ENCODE measurements around the gene PPFIA2. TPM values are rescaled to one million over a fixed set of nuclear protein-coding genes. Genes with fewer than 3 reads are reported as not detected.
"Not testable (repeated sequence)": the region's sequence is repeated elsewhere in the genome, so short reads cannot be mapped to it uniquely, and the experiment has no call there.

The PPFIA2 gene
- total RNA-seq, 1 donor from 2014 or later = not detected

DNA sequence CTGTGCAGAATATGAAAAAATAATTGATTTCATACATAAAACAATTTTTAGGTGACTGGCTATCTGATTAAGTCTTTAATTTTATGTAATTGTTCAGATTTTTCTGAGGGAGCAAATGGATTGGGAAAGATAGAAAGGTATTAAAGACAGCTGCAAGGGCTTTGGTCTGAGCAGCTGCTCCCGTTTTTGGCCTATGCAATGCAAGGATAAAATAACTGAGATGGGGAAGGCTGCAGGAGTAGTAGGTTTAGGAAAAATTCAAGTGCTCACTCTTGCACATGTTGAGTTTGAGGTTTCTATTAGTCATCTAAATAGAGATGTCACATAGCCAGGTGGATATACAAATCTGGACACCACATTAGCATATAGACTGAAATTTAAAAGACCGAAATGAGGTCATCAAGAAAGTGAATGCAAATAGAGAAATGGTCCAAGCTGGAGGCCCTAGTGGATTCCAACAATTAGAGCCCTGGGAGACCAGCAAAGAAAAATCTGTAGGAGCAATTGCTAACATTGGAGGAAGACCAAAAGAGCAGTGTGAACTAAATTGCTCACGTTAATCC, 144.0 kb downstream of the PPFIA2 start:
- Mint-ChIP-seq H3K4me3 (no peak overlapping the region), H3K4me1 (no peaks in the 10 kb centered on the region), H3K36me3 (ENCODE audit: low read depth) (no peaks in the 10 kb centered on the region), H3K27ac (no peak overlapping the region), H3K9me3 (no peaks in the 10 kb centered on the region), H3K27me3 (no peaks in the 10 kb centered on the region)
- no peak for TF ChIP-seq CTCF (IDR thresholded peaks at IDR 0.05)
- intact Hi-C loops (cut with micrococcal nuclease) = no loop called here
- ChIA-PET POLR2A (no interaction called here), CTCF (no interaction called here)
- DNase-seq (no peak), ATAC-seq (ENCODE audit: low read depth) (no peak)

DNA sequence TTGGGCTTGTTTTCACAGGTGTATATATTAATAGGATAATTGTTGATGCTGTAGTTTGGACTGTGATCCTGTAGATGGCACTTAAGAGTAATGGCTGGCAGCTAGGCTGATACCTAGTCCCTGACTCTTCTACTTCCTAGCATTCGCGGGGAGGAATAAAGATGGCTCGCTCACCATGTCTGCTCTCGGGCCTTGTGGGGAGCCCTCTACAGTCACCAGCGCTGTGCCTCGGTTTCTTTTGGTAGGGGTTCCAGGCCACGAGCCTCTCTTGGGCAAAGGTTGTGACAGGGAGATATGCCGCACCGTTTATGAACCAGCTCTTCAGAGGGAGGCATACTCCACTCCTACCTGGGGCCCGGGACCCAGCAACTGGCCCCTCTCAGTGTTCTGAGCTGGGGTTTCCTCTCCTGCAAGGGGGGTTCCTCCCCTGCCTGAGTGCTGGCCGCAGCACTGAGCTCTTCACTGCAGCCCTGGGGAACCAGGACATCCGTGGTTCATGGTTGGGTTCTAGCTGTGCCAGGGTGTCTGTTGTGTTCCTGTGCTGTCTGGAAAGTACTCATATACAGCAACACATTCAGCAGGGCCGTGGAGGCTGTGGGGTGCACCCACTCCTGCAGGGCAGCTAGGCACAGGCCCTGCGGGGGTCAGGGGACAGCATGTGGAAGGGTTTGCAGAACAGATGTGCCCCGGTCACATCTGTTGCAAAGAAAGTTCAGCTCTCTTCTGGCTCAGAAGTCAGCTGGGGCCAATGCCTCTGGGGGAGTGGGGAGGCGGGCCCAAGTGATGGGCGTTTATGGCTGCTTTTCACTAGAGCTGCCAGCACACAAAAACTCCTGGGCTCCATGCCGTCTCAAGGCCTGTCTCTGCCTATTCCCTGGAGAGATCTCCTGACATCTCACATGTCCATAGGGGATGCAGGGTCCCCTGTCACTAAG, 147.9 kb downstream of the PPFIA2 start:
- ChIA-PET CTCF (no interaction called here), POLR2A (no interaction called here)
- TF ChIP-seq CTCF (IDR thresholded peaks at IDR 0.05) = no peak
- no peak overlapping the region for H3K27ac Mint-ChIP-seq
- no peaks in the 10 kb centered on the region for H3K27me3 Mint-ChIP-seq
- H3K36me3 Mint-ChIP-seq (ENCODE audit: low read depth) = no peaks in the 10 kb centered on the region
- intact Hi-C loops (cut with micrococcal nuclease) = no loop called here
- no peaks in the 10 kb centered on the region for H3K4me1 Mint-ChIP-seq
- ATAC-seq (ENCODE audit: low read depth) (no peak), DNase-seq (no peak)
- H3K4me3 Mint-ChIP-seq = no peak overlapping the region
- no peaks in the 10 kb centered on the region for H3K9me3 Mint-ChIP-seq

DNA sequence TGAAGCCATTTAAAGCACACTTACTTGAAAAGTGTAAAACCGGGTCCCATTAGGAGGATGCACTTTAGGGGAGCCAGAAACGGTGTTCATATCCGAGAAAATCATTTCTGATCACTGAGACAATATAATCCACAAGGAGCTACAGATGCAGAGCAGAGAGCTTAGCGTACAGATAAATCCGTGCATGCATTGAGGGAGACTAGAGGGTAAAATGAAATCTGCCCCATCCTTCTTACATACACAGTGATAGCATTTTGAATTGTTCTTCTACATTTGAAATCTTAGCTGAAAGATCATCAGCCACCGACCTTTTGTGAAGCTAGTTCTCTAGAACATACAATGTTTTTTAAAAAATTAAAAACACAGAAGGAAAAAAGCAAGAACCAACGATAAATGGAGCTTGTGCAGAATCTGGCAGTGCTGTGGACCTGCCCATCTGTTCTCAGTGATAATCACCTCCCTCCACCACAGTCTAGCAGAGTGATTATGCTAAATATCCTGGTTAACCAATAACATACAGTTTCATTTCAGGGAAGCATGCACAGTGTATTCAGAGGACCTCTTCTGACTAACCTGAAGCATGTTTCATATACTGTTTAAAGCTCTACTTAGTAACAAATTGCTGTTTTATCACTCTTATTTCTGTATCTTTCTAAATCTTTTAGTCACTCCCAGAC, 161.1 kb downstream of the PPFIA2 start:
- Mint-ChIP-seq H3K4me1 (no peaks in the 10 kb centered on the region), H3K27ac (no peak overlapping the region), H3K36me3 (ENCODE audit: low read depth) (no peaks in the 10 kb centered on the region), H3K4me3 (no peak overlapping the region), H3K27me3 (no peaks in the 10 kb centered on the region), H3K9me3 (no peaks in the 10 kb centered on the region)
- ATAC-seq (ENCODE audit: low read depth) (no peak), DNase-seq (no peak)
- intact Hi-C loops (cut with micrococcal nuclease) = no loop called here
- no peak for TF ChIP-seq CTCF (IDR thresholded peaks at IDR 0.05)
- ChIA-PET CTCF (no interaction called here), POLR2A (no interaction called here)

GRCh38 chr12:81596558-81596957, 162.6 kb downstream of the PPFIA2 start:
- TF ChIP-seq CTCF (IDR thresholded peaks at IDR 0.05) = no peak

GRCh38 chr12:81591256-81591655, 167.9 kb downstream of the PPFIA2 start:
- no peak for TF ChIP-seq CTCF (IDR thresholded peaks at IDR 0.05)
- ATAC-seq (ENCODE audit: low read depth) = no peak
- CTCF ChIA-PET = no interaction called here

More at GRCh38 chr12:81596558-81596957, 162.6 kb downstream of the PPFIA2 start:
- Mint-ChIP-seq H3K27me3 (no peaks in the 10 kb centered on the region), H3K4me1 (no peaks in the 10 kb centered on the region), H3K27ac (no peak overlapping the region), H3K36me3 (ENCODE audit: low read depth) (no peaks in the 10 kb centered on the region), H3K9me3 (no peaks in the 10 kb centered on the region), H3K4me3 (no peak overlapping the region)
- ATAC-seq (ENCODE audit: low read depth) (no peak), DNase-seq (no peak)
- ChIA-PET CTCF (no interaction called here), POLR2A (no interaction called here)
- intact Hi-C loops (cut with micrococcal nuclease) = no loop called here

GRCh38 chr12:81590703-81591102, 168.4 kb downstream of the PPFIA2 start:
- ATAC-seq (ENCODE audit: low read depth); POLR2A ChIA-PET; intact Hi-C loops (cut with micrococcal nuclease); H3K4me1 Mint-ChIP-seq; H3K27ac Mint-ChIP-seq; DNase-seq; H3K36me3 Mint-ChIP-seq (ENCODE audit: low read depth); H3K9me3 Mint-ChIP-seq; H3K27me3 Mint-ChIP-seq; CTCF ChIA-PET; H3K4me3 Mint-ChIP-seq: not testable (repeated sequence)

More at GRCh38 chr12:81591256-81591655, 167.9 kb downstream of the PPFIA2 start:
- intact Hi-C loops (cut with micrococcal nuclease) = no loop called here
- H3K4me3 Mint-ChIP-seq = no peak overlapping the region
- no peaks in the 10 kb centered on the region for H3K4me1 Mint-ChIP-seq
- no peaks in the 10 kb centered on the region for H3K36me3 Mint-ChIP-seq (ENCODE audit: low read depth)
- DNase-seq = no peak
- H3K9me3 Mint-ChIP-seq = peaks cover 6% of the 10 kb centered on the region
- no peak overlapping the region for H3K27ac Mint-ChIP-seq
- POLR2A ChIA-PET = no interaction called here
- H3K27me3 Mint-ChIP-seq = no peaks in the 10 kb centered on the region

Data from activated B cell treated with CpG ODN at 0.5 μM for 24 hours (primary cell).